HUES6 (cell line): ENCODE measurements around the gene SLC25A34.

Source experiments
- H3K27ac ChIP-seq: 2 replicates; pipeline ENCODE4 v1.7.0; 2013; ENCODE audit warnings: low read depth, mild to moderate bottlenecking, low read length, inconsistent platforms
- H3K27me3 ChIP-seq: 2 replicates; pipeline ENCODE4 v1.6.1; 2013; ENCODE audit warnings: low read length; ENCODE audit not compliant: control insufficient read depth, insufficient read depth
- H3K36me3 ChIP-seq: 2 replicates; pipeline ENCODE4 v1.6.1; 2013; ENCODE audit warnings: low read length; ENCODE audit not compliant: control insufficient read depth, insufficient read depth
- H3K4me1 ChIP-seq: 2 replicates; pipeline ENCODE4 v1.6.1; 2013; ENCODE audit warnings: low read length; ENCODE audit not compliant: control insufficient read depth, insufficient read depth
- H3K4me3 ChIP-seq: 2 replicates; pipeline ENCODE4 v1.5.1; 2013; ENCODE audit warnings: low read depth, low read length
- H3K9ac ChIP-seq: one replicate; pipeline ENCODE4 v1.6.1; 2013; ENCODE audit warnings: mild to moderate bottlenecking, low read length
- H3K9me3 ChIP-seq: 2 replicates; pipeline ENCODE4 v1.6.1; 2013; ENCODE audit warnings: low read depth, low read length; ENCODE audit not compliant: control insufficient read depth, insufficient read depth

SLC25A34 gene

DNA sequence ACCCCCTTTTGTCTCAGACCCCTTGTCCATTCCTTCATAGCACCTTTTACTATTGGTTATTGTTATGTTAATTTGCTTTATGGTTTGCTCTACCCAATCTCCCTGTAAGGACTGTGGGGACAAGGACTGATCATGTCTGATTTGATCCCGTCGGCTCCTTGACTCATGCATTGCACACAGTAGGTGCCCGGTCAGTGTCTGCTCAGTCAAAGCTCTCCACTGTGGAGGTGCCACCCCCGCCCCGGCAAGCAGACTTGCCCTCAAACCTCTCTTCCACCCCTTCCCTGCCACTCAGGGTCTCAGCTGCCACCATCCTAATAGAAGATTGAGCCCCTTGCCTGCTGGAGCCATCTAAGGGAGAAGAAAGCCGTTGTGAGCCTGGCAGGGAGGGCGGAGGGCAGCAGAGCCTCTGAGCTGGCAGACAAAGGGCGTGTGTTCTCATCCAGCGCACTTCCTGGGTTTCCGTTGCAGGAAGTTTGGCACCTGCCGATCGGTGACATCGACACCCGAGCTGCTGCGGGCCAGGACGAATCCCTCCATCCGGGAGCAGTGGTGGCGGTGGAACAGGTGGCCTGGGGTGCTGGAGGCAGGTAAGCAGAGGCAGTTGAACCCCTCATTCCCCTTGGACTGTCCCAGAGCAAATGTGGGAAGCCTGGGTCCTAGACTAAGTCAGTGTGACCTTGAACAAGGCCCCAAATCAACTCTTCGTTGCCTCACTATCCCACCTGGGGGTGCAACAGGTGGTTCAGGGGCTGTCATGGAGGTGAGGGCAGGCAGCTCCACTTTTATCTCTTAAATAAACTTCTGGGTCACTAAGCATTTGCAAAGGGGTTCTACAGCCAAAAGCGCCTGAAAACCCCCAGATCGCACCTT lies 20.3 kb downstream of the SLC25A34 start:
- Histone ChIP-seq H3K4me1 (peaks cover 39% of the 10 kb centered on the region), H3K27me3 (peaks cover 12% of the 10 kb centered on the region; the same call in 1 of the 2 replicates), H3K9ac (no peak overlapping the region), H3K9me3 (no peaks in the 10 kb centered on the region), H3K36me3 (no peaks in the 10 kb centered on the region), H3K4me3 (no peak overlapping the region), H3K27ac (no peak overlapping the region)

DNA sequence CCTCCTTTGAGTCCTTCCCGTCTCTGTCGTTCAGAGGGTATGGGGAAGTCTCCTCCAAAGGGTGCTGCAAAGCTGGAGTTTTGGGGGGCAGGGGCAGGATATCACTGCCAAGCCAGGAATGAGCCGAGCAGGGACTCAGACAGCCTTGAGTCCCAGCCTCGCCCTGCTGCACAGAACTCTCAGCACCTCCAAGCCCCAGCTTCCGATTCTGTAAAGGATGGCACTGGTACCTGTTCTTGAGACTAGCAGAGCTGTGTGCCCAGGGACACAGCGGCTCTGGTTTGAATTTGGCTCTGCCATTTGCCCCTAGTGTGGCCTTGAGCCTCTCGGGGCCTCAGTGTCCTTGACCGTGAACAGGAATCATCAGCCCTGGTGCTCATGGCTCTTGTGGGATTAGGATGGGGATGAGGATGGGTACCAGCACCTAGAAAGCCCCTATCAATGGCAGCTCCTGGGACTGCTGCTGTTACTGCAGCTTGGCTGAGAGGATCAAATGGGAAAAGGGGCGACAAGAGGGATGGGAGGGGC lies 21.0 kb downstream of the SLC25A34 start:
- Histone ChIP-seq H3K36me3 (no peaks in the 10 kb centered on the region), H3K9me3 (no peaks in the 10 kb centered on the region), H3K4me1 (peaks cover 39% of the 10 kb centered on the region), H3K27me3 (peaks cover 12% of the 10 kb centered on the region; the same call in 1 of the 2 replicates), H3K9ac (no peak overlapping the region), H3K4me3 (peak overlapping the region; percentile 72), H3K27ac (no peak overlapping the region)

- no peak overlapping the region for H3K27ac ChIP-seq
- H3K9ac ChIP-seq, result peak overlapping the region; percentile 54
- H3K27me3 ChIP-seq, result peaks cover 12% of the 10 kb centered on the region; the same call in 1 of the 2 replicates
- peaks cover 44% of the 10 kb centered on the region for H3K4me1 ChIP-seq
- H3K36me3 ChIP-seq, result peaks cover 4% of the 10 kb centered on the region
- peak overlapping the region; percentile 72 for H3K4me3 ChIP-seq
- H3K9me3 ChIP-seq, result no peaks in the 10 kb centered on the region
Measured at GRCh38 chr1:15757575-15758342, 21.7 kb downstream of the SLC25A34 start.

DNA sequence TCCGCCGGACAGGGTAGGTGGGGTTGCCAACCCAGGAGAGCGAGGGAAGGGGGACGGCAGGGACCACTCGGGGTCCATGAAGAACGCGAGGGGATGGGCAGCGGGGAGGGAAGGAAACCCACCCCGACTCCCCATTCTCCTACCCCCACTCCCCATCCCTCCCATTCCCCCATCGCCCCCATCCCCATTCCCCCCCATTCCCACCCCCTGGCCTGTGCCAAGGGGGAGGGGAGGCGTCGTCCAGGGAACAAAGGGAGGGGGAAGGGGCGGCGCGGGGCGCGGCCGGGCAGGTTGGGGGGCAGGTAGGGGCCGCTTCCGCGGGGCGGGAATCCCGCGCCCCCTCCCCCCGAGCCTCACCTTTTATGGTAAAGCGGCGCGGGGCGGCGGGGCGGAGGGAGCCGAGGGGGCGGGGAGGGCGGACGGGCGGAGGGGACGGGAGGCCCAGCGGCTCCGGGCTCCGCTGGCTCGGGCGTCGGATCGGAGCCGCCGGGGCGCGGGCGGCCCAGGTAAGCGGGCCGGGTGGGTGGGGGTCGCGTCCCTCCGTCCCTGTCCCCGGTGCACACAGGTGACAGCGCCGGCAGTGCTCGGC lies 22.4 kb downstream of the SLC25A34 start, which contains the start of gene FBLIM1:
Gene FBLIM1, plus strand, starts transcription at position 453 of the 589 bp plus-strand sequence. CDS start 6,189 bp downstream, outside the sequence.
- Histone ChIP-seq H3K4me1 (peaks cover 46% of the 10 kb centered on the region), H3K27me3 (peaks cover 12% of the 10 kb centered on the region; the same call in 1 of the 2 replicates), H3K9me3 (no peaks in the 10 kb centered on the region), H3K4me3 (peak within 1 kb of the TSS; percentile 90), H3K36me3 (peaks cover 6% of the 10 kb centered on the region), H3K27ac (peak within 1 kb of the TSS; percentile 87; the same call in 1 of the 2 replicates), H3K9ac (peak within 1 kb of the TSS; percentile 91)

DNA sequence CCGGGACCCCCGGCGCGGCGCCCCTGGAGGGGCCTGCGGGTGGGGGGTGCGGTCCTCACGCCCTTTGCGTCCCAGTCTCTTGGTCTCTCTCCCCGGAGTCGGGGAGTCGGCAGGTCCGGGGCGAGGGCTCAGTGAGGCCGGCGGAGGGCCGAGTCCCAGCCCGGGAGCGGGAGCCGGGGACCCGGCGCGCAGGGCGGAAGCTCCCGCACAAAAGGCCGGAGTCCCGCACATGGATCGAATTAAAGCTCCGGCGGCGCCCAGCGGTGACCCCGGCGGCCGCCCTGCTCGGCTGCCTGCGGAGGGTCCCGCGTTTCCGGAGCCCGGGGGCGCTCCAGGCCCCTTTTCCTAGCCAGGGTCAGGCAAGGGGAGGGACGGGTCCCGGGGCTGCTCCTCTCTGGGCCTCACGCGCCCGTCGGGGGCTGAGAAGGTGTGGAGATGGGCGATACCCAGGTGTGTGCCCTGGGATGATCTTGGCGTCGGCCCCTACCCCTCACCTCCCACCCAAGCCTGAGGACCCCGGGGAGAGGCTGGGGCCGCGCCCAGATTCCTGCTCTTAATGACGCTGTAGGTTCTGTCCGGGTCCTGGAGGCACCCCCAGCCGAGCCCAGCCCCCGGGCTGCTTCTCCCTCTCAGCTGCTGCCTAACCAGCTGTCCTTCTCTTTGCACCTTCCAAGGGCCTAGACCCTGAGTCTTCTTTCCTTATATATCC lies 23.0 kb downstream of the SLC25A34 start:
- H3K4me3 ChIP-seq, result peak overlapping the region; percentile 90

DNA sequence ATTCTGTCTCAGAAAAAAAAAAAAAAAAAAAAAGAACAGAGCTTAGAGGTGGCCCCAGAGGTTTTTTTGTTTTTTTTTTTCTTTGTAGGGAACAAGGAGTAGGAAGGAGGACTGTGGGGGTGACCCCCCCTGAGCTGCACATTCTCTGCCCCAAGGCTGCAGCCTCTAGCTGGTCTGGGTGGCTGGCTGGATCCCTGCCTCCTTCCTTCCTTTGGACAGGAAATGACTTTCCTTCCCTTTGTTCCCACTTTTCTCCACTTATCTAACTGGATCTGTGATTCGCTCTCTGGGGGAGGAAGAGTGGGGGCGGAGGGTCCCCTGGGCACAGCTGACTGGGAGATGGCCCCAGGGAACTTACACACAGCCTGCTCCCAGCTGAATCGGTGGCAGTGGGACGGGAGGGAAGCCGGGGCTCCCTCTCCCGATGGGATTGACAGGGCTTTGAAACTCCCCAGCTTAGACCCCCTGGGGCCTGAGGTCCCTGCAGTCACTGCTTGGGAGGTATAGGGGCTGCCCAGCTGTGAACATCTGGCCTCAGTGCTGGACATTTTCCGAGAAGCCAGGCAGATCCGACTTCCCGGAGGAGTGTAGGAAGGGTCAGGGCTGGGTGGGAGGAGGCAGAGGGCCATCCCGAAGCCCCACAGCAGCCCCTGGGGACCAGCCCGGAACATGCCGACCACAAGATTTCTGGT lies 24.6 kb downstream of the SLC25A34 start:
- Histone ChIP-seq H3K9me3 (no peaks in the 10 kb centered on the region), H3K36me3 (peaks cover 24% of the 10 kb centered on the region), H3K27ac (peak overlapping the region; percentile 85; the same call in 1 of the 2 replicates), H3K4me1 (peaks cover 45% of the 10 kb centered on the region), H3K9ac (peak overlapping the region; percentile 91), H3K27me3 (peaks cover 12% of the 10 kb centered on the region; the same call in 1 of the 2 replicates), H3K4me3 (peak overlapping the region; percentile 90)

More for the DNA sequence above, 23.0 kb downstream of the SLC25A34 start:
- no peaks in the 10 kb centered on the region for H3K9me3 ChIP-seq
- peak overlapping the region; percentile 87; the same call in 1 of the 2 replicates for H3K27ac ChIP-seq
- peak overlapping the region; percentile 91 for H3K9ac ChIP-seq
- H3K4me1 ChIP-seq, result peaks cover 48% of the 10 kb centered on the region
- H3K36me3 ChIP-seq, result peaks cover 9% of the 10 kb centered on the region
- H3K27me3 ChIP-seq, result peaks cover 12% of the 10 kb centered on the region; the same call in 1 of the 2 replicates

DNA sequence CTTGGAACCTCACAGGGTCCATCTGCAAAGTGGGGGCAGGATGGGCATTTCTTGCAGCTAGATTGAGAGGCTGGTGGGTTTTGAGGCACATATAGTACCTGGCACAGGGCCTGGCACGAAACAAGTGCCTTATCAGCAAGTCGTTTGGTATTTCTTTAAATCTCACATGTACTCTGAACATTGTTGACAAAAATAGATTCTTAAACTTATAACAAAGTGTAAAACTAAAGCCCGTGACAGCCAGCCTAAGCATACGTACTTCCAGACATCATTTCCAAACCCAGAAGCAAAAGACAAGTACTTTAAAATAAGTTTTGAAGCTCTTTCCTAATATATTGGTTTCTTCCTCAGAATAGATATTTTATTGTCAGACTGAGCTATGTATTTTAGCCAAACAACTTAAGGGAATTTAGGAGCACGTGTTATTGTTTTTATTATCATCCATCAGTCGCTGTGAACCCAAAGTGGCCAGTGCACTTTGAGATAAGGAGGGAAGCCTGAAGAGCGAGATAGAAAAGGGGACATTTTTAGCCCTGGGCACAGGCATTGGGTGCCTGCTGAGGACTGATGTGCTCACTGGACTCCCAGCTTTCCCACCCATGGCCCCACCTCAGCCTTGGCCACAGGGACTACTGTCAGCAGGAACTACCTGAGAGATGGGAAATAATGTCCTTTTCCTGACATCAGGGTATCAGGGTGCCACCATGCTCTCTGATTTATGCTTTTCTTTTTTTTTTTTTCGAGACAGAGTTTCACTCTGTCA lies 25.5 kb downstream of the SLC25A34 start:
- Histone ChIP-seq H3K27ac (no peak overlapping the region), H3K27me3 (peaks cover 10% of the 10 kb centered on the region; the same call in 1 of the 2 replicates), H3K36me3 (peaks cover 33% of the 10 kb centered on the region), H3K4me1 (peaks cover 38% of the 10 kb centered on the region), H3K9me3 (no peaks in the 10 kb centered on the region), H3K9ac (peak overlapping the region; percentile 91), H3K4me3 (peak overlapping the region; percentile 90)

DNA sequence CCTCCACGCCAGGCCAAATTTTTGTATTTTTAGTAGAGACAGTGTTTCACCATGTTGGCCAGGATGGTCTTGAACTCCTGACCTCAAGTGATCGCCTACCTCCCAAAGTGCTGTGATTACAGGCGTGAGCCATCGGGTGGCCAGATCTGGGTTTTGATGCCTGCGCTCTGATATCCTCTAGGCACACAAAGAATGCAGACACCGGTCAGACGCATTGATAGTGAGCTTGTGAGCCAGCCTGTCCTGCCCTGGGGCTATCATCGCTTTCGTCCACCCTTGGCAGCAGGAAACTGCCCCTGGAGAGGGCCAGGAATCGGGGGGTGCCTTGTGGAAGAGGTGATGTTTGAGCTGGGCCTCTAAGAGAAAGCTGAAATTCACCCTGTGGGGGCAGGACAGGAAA lies 26.5 kb downstream of the SLC25A34 start:
- no peak overlapping the region for H3K4me3 ChIP-seq
- no peaks in the 10 kb centered on the region for H3K9me3 ChIP-seq
- H3K9ac ChIP-seq, result no peak overlapping the region
- H3K27ac ChIP-seq, result no peak overlapping the region
- H3K36me3 ChIP-seq, result peaks cover 41% of the 10 kb centered on the region
- H3K27me3 ChIP-seq, result no peaks in the 10 kb centered on the region
- H3K4me1 ChIP-seq, result peaks cover 28% of the 10 kb centered on the region

- H3K4me1 ChIP-seq, result peaks cover 22% of the 10 kb centered on the region
- no peaks in the 10 kb centered on the region for H3K9me3 ChIP-seq
- no peak overlapping the region for H3K4me3 ChIP-seq
- peaks cover 57% of the 10 kb centered on the region for H3K36me3 ChIP-seq
- no peaks in the 10 kb centered on the region for H3K27me3 ChIP-seq
- H3K27ac ChIP-seq, result no peak overlapping the region
- H3K9ac ChIP-seq, result peak overlapping the region; percentile 23
Measured at GRCh38 chr1:15764269-15764764, 28.3 kb downstream of the SLC25A34 start.
